ENCODE data around the gene IGFN1.

DNA sequence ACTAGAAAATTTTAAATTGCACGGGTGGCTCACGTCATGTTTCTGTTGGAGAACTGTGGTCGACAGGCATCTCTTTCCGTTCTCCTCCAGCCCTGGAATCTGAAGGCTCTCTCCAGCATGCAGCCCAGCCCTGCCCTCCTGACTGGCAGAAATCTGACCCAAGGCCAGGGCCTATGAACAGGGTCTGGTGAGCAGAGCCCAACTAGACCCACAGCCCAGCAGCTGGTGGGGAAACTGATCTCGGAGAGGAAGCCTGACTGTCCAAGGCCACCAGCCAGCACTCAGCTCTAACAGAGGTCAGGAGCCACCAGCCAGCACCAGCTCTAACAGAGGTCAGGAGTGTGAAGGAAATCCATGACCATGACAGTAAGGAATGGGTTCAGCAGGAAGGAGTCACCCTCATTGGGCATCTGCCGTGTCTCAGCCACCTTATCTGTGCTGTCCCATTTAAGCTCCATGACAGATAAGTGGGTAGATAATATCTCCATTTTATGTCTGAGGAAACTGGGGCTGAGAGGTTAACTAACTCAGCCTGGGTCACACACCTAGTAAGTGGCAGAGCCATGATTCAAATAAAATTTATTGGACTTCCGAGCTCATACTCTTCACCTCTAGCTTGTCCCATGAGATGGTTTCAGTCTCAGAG, 72.5 kb downstream of the IGFN1 start:
- TF ChIP-seq EZH2 (IDR thresholded peaks at IDR 0.05; ENCODE audit: borderline replicate concordance, insufficient read depth, low read length, poor library complexity, severe bottlenecking) (no peak), POLR2AphosphoS5 (IDR thresholded peaks at IDR 0.05) (no peak), EP300 (conservative IDR thresholded peaks at IDR 0.05; ENCODE audit: poor library complexity, severe bottlenecking) (no peak), SMC3 (conservative IDR thresholded peaks at IDR 0.05; ENCODE audit: poor library complexity) (no peak), TAF1 (IDR thresholded peaks at IDR 0.05; ENCODE audit: low read depth) (no peak), RAD21 (conservative IDR thresholded peaks at IDR 0.05) (no peak), MXI1 (conservative IDR thresholded peaks at IDR 0.05; ENCODE audit: poor library complexity, severe bottlenecking) (no peak)
- TF ChIP-seq, protein P1, sequence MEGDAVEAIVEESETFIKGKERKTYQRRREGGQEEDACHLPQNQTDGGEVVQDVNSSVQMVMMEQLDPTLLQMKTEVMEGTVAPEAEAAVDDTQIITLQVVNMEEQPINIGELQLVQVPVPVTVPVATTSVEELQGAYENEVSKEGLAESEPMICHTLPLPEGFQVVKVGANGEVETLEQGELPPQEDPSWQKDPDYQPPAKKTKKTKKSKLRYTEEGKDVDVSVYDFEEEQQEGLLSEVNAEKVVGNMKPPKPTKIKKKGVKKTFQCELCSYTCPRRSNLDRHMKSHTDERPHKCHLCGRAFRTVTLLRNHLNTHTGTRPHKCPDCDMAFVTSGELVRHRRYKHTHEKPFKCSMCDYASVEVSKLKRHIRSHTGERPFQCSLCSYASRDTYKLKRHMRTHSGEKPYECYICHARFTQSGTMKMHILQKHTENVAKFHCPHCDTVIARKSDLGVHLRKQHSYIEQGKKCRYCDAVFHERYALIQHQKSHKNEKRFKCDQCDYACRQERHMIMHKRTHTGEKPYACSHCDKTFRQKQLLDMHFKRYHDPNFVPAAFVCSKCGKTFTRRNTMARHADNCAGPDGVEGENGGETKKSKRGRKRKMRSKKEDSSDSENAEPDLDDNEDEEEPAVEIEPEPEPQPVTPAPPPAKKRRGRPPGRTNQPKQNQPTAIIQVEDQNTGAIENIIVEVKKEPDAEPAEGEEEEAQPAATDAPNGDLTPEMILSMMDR (IDR thresholded peaks at IDR 0.05; ENCODE audit: poor library complexity, severe bottlenecking): no peak
- TF ChIP-seq, protein P2, sequence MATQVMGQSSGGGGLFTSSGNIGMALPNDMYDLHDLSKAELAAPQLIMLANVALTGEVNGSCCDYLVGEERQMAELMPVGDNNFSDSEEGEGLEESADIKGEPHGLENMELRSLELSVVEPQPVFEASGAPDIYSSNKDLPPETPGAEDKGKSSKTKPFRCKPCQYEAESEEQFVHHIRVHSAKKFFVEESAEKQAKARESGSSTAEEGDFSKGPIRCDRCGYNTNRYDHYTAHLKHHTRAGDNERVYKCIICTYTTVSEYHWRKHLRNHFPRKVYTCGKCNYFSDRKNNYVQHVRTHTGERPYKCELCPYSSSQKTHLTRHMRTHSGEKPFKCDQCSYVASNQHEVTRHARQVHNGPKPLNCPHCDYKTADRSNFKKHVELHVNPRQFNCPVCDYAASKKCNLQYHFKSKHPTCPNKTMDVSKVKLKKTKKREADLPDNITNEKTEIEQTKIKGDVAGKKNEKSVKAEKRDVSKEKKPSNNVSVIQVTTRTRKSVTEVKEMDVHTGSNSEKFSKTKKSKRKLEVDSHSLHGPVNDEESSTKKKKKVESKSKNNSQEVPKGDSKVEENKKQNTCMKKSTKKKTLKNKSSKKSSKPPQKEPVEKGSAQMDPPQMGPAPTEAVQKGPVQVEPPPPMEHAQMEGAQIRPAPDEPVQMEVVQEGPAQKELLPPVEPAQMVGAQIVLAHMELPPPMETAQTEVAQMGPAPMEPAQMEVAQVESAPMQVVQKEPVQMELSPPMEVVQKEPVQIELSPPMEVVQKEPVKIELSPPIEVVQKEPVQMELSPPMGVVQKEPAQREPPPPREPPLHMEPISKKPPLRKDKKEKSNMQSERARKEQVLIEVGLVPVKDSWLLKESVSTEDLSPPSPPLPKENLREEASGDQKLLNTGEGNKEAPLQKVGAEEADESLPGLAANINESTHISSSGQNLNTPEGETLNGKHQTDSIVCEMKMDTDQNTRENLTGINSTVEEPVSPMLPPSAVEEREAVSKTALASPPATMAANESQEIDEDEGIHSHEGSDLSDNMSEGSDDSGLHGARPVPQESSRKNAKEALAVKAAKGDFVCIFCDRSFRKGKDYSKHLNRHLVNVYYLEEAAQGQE (IDR thresholded peaks at IDR 0.05; ENCODE audit: borderline replicate concordance): no peak
